Fibroblast of skin of abdomen (primary cell): Measurements from ENCODE around the gene PACRG.
A peak's percentile ranks its signal among the peaks of the same experiment; 100 is the strongest.

Experiments
- DNase-seq: peaks from one replicate; pipeline ENCODE4 v3.0.0-alpha.2; 2013

Gene PACRG

DNA sequence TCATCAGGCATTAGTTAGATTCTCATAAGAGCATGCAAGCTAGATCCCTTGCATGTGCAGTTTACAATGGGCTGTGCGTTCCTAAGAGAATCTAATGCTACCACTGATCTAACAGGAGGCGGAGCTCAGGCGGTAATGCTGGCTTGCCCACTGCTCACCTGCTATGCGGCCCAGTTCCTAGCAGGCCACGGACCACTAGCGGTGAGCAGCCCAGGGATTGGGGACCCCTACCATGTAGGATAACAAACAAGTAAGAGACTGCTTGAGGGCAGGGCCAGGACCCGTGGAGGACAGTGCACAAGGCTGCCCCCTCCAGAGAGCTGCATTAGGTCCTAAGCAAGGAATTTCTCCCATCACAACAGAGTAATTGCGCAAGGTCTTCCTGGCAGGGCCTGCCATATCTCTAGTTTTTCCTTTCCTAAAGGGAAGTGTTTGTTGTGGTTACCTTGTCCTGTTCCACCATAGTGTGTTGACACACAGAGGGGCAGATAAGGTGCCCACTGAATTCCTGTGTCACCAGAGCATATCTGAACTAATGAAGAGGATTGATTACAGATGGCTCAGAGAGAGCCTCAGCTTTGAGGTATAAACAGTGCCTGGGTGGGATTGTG, 58.0 kb downstream of the PACRG start:
- DNase-seq, result no peak

DNA sequence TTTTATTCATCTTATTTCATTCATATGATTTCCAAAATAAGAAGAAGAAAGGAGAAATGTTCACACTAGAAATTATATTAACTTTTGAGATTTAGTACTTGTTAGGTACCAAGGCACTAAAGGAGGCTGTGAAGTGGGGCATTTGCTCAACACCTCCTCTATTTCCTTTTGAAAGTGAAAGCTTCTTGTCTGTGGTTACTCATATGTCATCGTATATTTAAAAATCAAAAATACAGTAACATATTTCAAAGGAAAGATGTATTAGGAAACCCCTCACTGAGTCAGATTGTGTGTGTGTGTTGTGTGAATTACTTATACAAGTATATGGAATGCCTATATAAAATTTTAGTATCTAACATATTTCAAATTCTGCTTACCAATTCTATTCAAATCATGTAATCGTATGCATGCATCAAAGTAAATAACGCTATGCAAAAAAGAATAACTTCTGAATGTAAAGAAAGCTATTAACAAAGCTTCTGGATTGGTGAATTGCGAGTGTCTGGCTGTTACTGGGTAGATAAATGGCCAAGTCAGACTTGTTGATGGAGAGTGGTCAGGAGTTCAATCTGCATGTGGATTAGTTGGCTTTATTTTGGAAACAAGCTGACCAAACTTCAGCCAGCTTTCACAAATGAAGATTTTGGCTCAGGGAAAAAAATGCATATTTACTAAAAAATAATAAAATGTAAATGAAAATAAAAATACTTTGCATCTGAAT, 70.9 kb downstream of the PACRG start:
- no peak for DNase-seq

DNA sequence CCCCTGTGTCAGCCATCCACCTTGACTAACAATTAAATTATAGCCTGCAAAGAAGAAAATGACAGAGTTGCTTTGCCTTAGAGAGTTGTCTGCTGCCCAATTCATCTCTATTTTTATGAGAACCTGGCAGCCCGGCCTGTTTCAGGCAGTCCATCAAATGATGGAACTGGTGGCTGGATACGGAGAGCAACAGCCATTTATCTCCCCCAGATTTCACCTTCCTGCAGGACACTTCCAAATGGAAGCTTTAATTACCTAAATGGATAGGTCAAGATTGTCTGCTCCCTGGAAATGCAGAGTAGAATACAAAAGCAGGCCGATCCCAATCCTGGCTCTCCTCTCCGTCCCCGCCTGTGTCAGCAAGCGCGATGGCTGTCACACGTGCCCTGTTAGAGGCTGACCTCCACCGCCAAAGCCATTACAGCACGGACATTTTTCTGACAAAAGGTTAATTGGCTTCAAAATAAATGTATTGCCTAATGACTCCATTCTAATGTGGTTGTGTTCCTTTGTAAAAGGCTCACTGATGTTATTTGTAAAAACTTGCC, 86.7 kb downstream of the PACRG start:
- no peak for DNase-seq

DNA sequence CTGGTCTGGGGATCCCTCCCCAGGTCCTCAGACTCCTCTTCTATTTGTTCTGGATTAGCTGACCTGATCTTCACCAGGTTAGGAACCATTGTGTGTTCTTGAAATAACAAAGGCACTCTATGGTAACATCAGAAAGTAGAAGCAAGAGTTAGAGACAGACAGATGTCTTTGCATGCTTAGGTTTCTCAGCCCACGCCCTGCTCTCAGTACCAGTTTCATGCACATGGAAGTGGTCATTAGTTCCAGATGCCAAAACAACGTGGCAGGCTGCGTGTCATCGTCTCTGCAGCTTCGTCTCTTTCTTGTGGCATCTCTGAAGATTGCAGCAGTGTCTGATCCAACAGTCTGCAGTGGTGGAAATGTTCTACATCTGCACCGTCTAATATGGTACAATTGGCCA, 89.4 kb downstream of the PACRG start:
- DNase-seq, result peak; percentile 26

DNA sequence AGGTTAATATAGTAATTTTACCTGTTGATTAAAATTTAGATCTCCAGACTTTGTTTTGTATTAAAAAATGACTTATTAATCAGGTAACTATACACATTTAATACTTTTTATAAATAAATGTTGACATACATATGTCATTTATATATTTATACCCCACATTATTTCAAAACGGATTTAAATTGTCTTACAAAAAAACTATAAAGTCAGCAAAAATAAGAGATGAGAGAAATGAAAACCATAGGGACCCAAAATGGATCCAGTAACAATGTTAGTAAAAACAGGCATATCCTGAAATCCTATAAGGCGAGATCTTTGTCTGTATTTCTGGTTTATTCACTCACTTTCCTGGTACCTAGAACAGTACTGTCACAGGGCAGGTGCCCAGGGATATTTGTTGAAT, 91.5 kb downstream of the PACRG start:
- DNase-seq, result no peak

DNA sequence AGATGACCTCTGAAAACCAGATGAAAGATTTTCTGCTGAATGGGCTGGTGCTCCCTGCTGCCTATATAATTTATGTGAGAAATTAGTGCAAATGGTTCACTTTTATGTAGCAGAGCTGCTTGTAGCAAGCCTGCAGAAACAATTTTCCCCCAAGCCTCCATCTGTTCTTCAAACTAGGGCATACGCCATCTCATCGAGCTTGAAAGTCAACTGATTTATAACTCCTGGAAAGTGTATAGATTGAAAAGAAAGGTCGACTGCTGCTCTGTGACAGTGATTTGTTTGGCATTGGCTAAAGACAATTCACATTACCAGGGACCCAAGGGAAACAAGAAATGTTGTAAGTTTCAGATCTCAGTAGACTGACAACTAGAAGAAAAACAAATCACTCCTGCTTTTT, 93.3 kb downstream of the PACRG start:
- no peak for DNase-seq

DNA sequence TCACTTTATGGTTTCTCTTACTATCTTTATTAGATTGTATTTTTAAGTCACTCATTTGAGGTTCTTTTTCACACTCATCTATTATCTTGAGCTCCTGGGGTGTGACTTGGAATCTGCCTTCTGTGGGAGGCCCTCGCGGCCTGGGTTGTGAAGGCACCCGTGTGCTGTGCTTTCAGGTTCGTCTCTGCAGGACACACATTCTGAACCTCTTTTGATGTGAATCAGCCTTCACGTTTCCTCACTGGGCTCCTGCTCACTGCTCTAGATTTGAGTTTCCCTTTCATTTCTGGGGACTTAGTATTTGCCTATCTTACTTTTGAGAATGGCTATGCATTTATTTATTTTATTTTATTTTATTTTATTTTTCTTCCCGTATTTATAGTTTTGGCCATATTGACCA, 97.8 kb downstream of the PACRG start:
- DNase-seq, result no peak

DNA sequence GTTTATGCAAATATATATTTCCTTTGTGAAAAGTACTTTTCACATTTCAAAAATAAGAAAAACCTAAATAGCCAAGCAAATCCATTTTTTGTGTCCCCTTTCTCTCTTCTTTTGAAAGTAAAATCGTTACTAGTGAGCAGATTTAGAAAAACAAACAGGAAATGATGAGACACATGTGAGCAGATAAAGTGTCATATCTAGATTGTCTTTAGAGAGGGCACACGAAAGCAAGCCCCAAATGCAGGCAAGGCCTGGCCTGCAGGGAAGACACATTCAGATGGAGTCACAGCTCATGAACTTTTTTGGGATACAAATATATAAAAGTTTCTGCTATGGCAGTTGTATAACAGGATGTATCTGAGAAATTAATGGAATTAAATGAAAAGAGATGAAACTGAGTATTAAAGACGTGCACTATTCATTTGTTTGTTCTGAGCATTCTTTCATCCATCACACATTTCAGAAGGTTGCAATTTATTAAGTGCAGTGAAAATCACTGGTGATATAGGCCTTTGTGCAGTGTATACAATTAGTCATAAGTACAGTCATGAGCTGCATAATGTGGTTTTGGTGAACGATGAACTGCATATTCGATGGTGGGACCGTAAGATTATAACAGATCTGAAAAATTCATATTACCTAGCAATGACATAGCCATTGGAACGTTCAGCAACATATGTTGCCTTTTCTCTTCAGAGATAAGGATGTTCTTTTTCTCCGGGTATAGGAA, 101.4 kb downstream of the PACRG start:
- DNase-seq, result peak; percentile 34

DNA sequence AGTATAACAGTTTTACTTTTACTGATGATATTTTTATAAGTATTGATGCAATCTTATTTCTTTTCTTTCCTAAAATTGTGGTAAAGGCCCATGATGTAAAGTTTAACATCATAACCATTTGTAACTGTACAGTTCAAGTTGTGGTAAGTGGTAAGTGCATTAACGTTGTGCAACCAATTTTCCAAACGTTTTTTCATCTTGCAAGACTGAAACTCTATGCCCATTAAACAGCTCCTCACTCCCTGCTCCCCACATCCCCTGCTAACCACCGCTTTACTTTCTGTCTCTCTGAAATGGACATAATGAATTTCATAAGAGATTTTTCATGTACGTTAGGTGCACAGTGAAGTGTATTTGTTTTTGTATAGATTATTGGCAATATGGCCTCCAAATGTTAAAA, 106.0 kb downstream of the PACRG start:
- no peak for DNase-seq

DNA sequence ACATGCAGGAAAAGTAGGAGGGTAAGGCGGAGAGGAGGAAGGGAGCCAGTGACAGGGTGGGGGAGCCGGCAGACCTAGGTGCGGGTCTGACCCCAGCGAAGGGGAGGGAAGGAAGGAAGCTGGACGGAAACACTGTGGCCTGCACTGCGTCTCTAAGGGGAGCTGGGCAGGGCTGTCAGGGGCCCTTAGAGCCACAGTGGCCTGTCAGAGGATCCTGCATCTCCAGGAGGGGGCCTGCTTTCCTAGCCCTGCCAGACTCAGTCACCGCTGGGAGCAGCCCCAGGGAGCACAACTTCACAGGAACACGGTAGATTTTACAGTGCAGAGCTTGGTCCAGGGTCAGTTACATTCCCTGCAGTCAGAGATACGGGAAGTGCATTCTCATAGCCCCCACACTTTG, 118.2 kb downstream of the PACRG start:
- DNase-seq, result no peak

DNA sequence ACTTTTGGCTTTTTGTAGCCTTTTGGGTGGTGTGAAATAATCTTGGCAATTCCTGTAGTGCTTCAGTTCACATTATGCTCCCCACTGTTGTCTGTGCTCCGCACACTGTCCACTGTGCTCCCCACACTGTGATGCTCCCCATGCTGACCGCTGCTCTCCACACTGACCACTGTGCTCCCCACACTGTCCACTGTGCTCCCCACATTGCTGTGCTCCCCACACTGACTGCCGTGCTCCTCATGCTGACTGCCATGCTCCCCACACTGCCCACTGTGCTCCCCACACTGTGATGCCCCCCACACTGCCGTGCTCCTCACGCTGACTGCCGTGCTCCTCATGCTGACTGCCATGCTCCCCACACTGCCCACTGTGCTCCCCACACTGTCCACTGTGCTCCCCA, 118.9 kb downstream of the PACRG start:
- DNase-seq, result no peak

DNA sequence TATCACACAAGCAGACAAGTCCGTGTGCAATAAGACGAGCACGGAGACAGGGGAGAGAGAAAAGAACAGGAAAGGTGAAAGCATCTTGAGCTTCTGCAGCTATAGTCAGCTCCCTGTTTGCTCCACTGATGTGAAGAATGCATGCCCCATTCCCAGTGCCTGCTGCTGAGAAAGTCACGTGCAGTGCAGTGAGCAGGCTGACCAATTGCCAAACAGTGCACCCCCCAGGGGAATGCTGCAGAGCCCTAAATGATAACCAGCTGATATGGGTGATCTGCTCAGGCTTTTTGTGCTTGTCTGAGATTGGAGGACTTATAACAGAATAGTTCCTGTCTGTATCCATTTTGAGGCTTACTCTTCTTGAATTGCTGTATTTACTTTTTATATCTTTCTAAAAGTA, 121.5 kb downstream of the PACRG start:
- peak; percentile 10 for DNase-seq

DNA sequence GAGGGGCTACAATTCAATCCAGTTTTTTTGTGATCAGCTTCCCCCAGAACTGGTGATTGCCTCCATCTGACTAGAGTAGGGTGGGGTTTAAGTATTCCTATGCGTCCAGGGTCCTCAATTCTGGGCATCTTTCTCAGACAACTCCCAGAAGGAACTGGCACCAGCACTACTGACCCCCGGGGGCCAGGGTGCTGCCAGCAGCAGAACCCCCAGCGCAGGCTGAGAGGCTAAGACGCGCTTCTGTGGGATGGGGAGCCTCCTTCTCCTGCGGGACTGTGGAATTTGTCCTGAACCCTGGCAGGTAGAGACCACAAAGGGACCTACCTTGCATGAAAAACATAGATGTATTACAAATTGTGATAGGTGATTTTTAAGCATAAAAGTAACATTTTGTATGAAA, 124.4 kb downstream of the PACRG start:
- no peak for DNase-seq

DNA sequence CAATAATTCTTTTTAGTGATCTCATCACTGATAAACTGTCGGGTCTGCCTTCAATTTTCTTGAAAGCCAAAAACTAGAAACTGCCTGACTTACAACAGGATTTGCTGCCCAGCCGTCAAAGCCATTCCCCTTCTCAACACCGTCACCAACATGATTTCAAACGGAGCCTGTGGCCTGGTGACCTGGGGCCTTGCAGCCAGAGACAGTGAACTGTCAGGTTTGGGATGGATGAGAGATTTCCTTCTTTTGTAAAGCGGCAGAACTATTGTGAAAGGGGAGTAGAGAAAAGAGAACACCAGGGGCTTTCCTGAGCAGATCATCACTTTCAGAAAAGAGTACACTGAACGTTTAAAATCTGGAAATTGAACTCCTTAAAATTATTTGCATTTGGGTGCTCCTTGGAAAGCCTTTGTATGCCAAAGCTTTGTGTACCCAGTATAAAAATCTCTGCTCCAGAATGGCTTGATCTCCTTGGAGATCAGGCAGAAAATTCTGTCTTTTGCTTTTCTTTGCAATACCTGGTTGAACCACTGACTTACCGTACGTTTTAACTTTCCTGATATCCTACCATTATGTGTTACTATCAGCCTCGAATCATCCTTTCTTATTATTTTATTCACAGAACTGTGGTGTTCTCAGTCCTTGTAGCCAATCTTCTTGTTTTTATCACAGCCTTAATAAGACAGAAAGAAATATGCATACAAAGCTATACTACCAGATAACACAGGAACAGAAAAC, 125.2 kb downstream of the PACRG start:
- DNase-seq, result no peak

DNA sequence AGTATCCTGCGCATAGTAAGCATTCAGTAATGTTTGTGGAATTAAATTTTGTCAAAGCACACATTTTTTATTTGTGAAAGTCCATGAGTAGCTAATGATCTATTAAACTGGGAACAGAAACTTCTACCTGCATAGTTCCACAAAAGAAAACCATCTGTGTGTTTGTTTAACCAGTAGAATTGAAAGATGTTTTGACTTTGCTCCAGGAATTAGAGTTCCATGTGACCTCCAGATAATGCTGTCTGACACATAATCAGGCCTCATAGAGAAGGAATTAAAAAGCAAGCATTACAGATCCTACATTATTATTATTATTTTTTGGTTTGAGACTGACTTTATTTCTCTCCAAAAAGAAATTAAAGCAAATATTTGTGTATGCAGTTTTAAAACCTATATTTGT, 126.5 kb downstream of the PACRG start:
- no peak for DNase-seq

DNA sequence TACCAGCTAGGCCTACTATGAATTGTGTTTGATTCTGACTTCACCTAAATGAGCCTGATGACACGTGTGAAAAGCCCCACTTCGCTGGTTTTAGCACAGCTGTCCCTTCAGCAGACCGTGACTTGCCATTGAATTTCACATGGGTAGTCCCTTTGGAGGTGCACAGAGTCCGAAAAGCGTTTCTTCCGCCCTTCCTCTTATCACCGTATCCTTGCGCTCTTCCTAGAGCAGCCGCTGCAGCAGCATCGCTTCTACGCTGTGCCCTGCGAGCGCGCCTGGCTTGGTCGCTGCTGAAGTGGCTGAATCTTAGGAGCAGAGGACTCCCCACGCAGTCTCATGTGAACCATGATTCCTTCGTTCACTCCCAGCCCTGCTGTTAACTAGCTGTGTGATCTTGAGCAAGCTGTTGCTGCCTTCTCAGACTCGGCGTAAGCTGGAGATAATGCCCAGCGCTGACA, 127.0 kb downstream of the PACRG start:
- DNase-seq, result no peak

DNA sequence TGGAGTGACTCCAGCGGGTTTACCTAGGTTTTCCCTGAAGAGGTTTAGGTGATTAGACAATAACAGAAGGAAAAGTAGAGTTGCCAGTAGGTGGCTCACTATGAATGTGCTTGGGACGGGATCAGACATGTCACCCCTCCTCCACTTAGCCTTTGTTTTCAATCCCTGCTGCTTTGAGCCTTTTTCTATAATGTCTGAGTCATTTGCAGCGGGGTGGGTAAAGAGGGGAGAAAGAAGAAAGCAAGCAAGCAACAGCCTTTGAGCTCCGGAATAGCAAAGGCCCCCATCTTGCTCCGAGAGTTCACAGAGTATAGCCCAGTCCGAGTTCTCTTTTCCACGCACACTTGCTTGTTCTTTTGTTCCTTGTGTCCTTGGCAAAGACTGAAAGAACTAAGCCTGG, 129.1 kb downstream of the PACRG start:
- peak; percentile 92 for DNase-seq

DNA sequence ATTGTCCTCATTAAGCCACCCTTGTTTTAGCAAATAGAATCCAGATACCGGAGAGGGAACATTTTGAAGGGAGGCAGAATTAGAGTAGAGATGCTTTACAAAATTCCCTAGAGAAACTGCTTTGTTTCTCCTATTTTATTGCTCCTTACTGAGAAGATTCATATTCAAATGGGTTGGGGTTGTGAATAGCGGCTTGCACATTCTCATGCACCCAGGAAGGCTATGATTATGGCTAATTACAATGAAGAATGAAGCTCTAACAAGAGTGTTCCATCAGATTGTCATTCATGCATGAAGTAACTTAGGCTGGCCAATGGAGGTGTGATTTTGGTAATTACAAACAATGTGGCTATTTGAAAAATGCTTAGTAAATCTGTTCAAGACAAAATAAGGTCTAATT, 129.6 kb downstream of the PACRG start:
- DNase-seq, result no peak

DNA sequence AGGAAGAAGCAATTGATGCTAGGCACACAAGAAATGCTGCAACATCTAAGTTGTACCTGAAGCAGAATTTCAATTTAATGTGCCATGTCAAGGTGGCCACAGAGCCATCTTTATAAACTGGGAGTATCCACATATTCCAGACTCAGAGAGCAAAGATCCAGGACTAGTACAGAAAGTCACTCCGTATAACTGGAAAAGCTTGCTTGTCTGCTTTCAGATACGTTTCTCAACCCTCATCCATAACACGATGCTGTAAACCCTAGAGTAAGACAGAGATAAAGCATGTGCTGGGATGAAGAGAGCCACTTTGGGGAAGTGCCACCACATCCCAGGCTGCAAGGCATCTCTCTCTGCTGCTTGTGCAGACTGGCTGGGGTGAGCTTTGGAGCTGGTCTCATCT, 134.7 kb downstream of the PACRG start:
- no peak for DNase-seq

DNA sequence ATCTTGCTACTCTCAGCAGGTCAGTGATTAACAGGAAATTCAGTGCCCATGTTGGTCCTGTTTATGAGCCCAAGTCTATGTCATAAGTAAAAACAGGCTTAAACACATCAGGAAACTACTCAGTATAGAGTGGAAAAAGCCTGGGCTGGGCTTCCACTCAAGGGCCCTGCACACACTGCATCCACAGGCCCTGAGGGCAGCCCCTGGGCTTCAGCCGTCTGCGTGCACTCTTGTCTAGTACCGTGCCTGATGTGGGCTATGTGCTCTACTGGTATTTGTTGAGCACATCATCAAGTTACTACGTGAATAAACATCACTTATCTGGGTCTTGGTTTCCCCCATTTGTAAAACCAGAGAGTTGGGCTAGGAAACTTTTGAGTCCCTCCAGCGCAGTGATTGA, 135.2 kb downstream of the PACRG start:
- DNase-seq, result no peak

DNA sequence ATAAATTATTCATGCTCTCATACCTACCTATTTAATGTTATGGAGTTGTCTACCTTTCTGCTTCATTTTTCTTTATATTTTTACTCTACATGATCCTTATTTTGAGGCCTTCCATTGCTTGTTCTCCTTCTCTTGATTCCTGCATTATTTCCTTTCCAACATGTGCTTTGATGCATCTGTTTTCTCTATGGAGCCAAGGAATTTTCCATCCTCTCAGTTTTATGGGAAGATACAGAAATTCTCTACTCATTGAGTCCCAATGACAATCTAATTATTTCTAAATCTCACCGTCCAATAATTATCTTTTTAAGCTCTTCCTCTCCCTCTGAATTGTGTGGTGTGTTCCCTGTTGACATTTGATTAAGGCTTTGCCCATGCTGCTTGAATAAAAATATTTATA, 136.0 kb downstream of the PACRG start:
- no peak for DNase-seq

DNA sequence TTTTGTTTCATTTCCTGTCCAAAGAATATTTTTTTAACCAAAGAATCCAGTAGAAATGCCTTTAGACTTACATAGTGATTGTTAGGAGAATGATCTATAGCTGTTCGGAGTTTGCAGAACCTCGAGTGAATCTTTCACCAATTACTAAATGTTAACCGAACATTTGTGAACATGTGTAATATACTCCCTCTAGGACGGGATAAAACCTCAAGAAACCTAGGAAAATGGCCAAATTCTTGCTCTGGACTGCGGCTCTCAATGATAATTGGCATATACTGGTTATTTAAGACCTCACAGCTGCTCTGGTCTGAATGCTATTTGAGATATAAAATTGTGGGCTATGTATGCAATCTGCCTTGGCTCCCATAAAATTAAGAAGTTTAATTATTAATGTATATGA, 137.1 kb downstream of the PACRG start:
- DNase-seq, result peak; percentile 76

DNA sequence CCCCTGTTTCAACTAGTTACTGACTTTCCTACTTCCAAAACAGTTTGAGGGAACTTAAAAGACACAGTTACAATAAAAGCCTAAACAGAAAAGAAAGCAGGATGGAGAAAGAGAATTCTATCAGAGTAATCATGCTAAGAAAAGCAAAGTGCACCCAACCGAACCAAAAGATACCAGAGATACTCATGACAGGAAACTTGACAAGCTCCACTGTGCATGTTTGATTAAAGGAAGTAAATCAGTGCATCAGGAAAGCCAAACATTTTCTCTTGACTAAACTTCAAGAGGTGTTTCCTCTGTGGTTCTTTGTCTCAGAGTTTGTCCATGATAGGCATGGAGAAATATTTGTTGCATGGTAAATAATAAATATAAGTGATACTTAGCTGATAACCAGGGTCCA, 138.9 kb downstream of the PACRG start:
- DNase-seq, result no peak
